Vein endothelial cell (primary cell): ENCODE results near the gene USP1. TPM values are rescaled to one million over a fixed set of nuclear protein-coding genes. Genes with fewer than 3 reads are reported as not detected.

Experiments
- total RNA-seq: library from RNA; depleted of rRNA; stranded (reverse); fragments of >200 nt; gene quantifications from 2 replicates; pipeline ENCODE4 v1.2.3, GENCODE V29; 2012

The USP1 gene
- total RNA-seq, result 17.6 and 32.7 TPM in 2 replicates

GRCh38 chr1:62436466-62437272, at the start of gene USP1:
Gene USP1 (plus strand): TSS chr1:62437049. CDS start chr1:62439868, 2,819 bp downstream.

Other genes starting within 250 kb of the USP1 start
- gene L1TD1, start 242.2 kb upstream of the USP1 start, total RNA-seq, result not detected in 2 replicates
- gene KANK4, start 117.6 kb upstream of the USP1 start, total RNA-seq, result not detected in 2 replicates
- not detected in 2 replicates for gene ANGPTL3, start 160.5 kb downstream of the USP1 start, total RNA-seq